Upper lobe of left lung (tissue), 4 donors: ENCODE results near the gene PDE4B.

Experiments
- CTCF ChIP-seq, 6 experiments: fragments of 450-650 bp in 4 of 6; fragments of 200-600 bp in 2 of 6; sonication (generic) in 2 of 6; IDR thresholded peaks; one replicate each; pipeline ENCODE4 v1.5.1; 2016 to 2019; ENCODE audit warnings: antibody characterized with exemption in 6 of 6
- EP300 ChIP-seq, 4 donors: sonication (generic); formaldehyde crosslinking; IDR thresholded peaks; one replicate each; pipeline ENCODE4 v1.5.1; 2017; ENCODE audit warnings: antibody characterized with exemption in 4 of 4, control low read depth in 2 of 4

DNA sequence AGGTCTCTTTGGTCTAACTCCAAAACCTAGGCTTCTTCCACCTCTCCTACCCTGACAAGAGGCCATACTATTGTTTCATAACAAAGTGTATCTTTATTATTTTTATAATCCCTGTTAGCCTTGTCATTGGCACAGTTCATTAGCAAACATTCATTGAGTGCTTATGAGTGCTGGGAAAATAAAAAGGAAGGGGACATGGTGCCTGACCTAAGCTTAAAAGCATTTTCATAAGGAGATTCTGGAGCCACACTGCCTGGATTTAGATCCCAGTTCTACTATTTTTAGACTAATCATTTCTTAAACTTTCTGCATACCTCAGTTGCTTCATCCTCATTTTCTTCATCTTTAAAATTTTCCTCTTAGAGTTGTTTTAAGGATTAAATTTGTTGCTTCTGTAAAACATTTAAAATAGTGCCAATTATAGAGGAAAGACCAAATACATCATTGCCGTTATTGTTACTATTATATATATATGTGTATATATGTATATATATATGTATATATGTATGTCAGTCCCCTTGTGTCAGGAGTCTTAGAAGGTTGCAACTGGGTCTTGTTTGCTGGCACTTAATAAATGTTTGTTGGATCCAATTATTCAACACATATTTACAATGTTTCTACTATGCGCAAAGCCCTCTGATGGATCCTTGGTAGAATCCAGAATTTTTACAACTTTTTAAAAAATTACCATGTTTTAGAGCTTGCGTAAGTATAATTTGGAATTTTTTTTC, 490.4 kb downstream of the PDE4B start:
- TF ChIP-seq CTCF (IDR thresholded peaks at IDR 0.05) = no peak
- peak in 1 of 4 donors; percentile 29 for TF ChIP-seq EP300 (IDR thresholded peaks at IDR 0.05)
